ENCODE results near the gene WDR70. TPM values are rescaled to one million over a fixed set of nuclear protein-coding genes. Genes with fewer than 3 reads are reported as not detected.
"Not testable (repeated sequence)": the region's sequence is repeated elsewhere in the genome, so short reads cannot be mapped to it uniquely, and the experiment has no call there.

Gene WDR70
- total RNA-seq, 1 donor from 2014 or later = 46.3 TPM

DNA sequence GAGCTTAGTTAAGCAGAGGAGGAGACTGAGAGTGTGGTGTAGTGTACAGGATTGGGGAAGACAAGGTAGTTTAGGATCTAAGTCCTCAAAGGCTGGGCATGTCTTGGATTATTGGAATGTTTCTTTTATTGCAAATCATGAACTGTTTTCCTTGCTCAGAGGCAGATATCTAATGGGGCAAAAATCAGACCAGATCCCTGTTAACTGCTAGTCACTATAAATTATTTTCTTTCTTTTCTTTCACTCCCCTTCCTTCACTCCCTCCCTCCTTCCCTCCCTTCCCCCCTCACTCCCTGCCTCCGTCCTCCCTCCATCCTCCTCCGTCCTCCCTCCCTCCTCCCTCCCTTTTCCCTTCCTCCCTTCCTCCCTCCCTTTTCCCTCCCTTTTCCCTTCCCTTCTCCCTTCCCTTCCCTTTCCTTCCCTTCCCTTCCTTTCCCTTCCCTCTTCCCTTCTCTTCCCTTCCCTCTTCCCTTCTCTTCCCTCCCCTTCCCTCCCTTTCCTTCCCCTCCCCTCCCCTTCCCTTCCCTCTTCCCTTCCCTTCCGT, 117.9 kb downstream of the WDR70 start:
- Mint-ChIP-seq H3K4me1 (ENCODE audit: low read depth) (peaks cover 7% of the 10 kb centered on the region), H3K27me3 (ENCODE audit: insufficient read depth) (no peaks in the 10 kb centered on the region), H3K9me3 (peaks cover 5% of the 10 kb centered on the region), H3K36me3 (ENCODE audit: low read depth) (peaks cover 21% of the 10 kb centered on the region), H3K27ac (no peak overlapping the region), H3K4me3 (no peak overlapping the region)
- DNase-seq (ENCODE audit: low spot score) = no peak
- intact Hi-C loops (cut with micrococcal nuclease) = no loop called here

DNA sequence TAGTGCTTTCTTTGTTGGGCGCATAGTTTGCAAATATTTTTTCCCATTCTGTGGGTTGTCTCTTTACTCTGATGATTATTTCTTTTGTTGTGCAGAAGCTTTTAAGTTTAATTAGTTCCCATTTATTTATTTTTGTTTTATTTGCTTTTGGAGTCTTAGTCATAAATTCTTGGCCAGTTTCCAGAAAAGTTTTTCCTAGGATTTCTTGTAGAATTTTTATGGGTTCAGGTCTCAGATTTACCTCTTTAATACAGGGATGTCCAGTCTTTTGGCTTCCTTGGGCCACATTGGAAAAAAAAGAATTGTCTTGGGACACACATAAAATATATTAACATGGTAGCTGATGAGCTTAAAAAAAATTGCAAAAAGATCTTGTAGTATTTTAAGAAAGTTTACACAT, 122.0 kb downstream of the WDR70 start:
- Mint-ChIP-seq H3K9me3 (peaks cover 5% of the 10 kb centered on the region), H3K27me3 (ENCODE audit: insufficient read depth) (no peaks in the 10 kb centered on the region), H3K4me1 (ENCODE audit: low read depth) (peaks cover 6% of the 10 kb centered on the region), H3K4me3 (no peak overlapping the region), H3K36me3 (ENCODE audit: low read depth) (peaks cover 26% of the 10 kb centered on the region), H3K27ac (no peak overlapping the region)
- intact Hi-C loops (cut with micrococcal nuclease) = no loop called here
- DNase-seq (ENCODE audit: low spot score) = no peak

DNA sequence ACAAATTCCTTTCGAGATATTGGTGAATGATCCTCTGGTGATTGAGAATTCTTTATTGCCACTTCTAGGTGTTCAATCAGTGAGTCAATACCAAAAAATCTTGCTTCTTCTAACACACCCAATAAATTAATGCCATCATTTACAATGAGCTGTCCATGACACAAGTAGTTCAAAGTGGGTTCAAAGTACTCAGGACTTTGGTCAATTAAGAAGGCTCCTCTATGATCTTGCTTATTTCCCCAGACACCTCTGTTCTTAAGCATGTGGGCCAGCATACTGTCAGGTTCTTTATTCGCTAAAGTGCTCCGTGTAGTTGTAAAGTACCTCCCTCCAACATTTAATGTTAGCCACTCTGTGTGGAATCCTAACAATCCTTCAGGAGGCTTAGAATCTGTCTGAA, 127.1 kb downstream of the WDR70 start:
- H3K4me3 Mint-ChIP-seq = no peak overlapping the region
- no peaks in the 10 kb centered on the region for H3K27me3 Mint-ChIP-seq (ENCODE audit: insufficient read depth)
- intact Hi-C loops (cut with micrococcal nuclease) = no loop called here
- H3K9me3 Mint-ChIP-seq = peaks cover 5% of the 10 kb centered on the region
- DNase-seq (ENCODE audit: low spot score) = no peak
- H3K27ac Mint-ChIP-seq = no peak overlapping the region
- H3K36me3 Mint-ChIP-seq (ENCODE audit: low read depth) = peaks cover 17% of the 10 kb centered on the region
- H3K4me1 Mint-ChIP-seq (ENCODE audit: low read depth) = peaks cover 6% of the 10 kb centered on the region

DNA sequence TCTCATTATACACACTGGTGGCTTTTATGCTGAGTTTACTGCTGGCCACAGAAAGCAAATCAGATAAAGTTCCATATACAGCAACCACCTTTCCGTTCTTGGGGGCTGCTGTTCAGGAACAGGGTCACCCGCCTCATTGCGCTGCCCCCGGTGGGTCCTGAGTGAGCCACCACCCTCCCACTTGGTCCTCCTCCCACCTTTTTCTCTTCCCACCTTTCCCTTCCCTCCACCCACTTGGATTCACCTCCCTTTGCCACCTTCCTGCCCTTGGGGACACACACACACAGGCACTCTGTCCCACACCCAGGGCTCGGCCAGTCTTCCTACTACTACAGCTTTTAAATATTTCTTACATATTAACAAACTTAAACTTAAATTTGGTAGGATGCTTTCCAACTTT, 127.6 kb downstream of the WDR70 start:
- H3K27ac Mint-ChIP-seq = no peak overlapping the region
- H3K36me3 Mint-ChIP-seq (ENCODE audit: low read depth) = peaks cover 17% of the 10 kb centered on the region
- no peak for DNase-seq (ENCODE audit: low spot score)
- H3K4me1 Mint-ChIP-seq (ENCODE audit: low read depth) = peaks cover 6% of the 10 kb centered on the region
- no peak overlapping the region for H3K4me3 Mint-ChIP-seq
- H3K9me3 Mint-ChIP-seq = peaks cover 2% of the 10 kb centered on the region
- intact Hi-C loops (cut with micrococcal nuclease) = no loop called here
- H3K27me3 Mint-ChIP-seq (ENCODE audit: insufficient read depth) = no peaks in the 10 kb centered on the region

DNA sequence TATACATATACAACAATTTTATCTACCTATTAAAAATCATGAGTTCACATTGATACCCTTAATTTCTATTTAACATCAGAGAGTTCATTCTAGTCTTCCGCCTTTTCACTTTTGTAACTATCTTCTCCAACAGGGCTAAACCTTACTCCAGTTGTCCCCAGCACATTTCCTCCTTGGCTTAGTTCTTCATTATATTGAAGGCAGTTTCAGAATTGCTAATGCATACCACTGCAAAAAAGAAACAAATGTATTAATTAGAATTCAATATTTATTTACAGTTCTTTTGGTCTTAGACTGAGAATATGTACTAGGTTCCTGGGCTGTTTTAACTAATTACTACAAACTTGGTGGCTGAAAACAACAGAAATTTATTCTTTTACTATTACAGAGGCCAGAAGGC, 132.5 kb downstream of the WDR70 start:
- no peak overlapping the region for H3K4me3 Mint-ChIP-seq
- no peak for DNase-seq (ENCODE audit: low spot score)
- no peaks in the 10 kb centered on the region for H3K27me3 Mint-ChIP-seq (ENCODE audit: insufficient read depth)
- no peak overlapping the region for H3K27ac Mint-ChIP-seq
- no peaks in the 10 kb centered on the region for H3K9me3 Mint-ChIP-seq
- no peaks in the 10 kb centered on the region for H3K4me1 Mint-ChIP-seq (ENCODE audit: low read depth)
- intact Hi-C loops (cut with micrococcal nuclease) = no loop called here
- peaks cover 3% of the 10 kb centered on the region for H3K36me3 Mint-ChIP-seq (ENCODE audit: low read depth)

DNA sequence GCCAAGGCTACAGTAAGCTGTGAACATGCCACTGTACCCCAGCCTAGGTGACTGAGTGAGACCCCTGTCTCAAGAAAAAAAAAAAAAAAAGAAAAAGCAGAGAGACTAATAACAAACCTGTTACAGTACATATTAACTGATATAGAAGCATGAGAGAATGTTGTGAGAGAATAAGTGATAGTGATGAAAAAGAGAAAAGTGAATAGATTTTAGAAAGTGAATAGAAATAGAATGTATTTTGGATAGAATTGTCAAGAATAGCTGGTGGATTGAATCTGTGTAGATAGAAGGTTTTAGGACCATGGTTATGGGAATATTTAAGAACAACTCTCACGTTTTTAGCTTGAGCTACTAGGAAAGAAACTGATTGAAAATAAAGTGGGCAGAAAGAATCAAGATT, 135.8 kb downstream of the WDR70 start:
- H3K9me3 Mint-ChIP-seq = peaks cover 7% of the 10 kb centered on the region
- H3K4me1 Mint-ChIP-seq (ENCODE audit: low read depth) = no peaks in the 10 kb centered on the region
- intact Hi-C loops (cut with micrococcal nuclease) = no loop called here
- no peaks in the 10 kb centered on the region for H3K27me3 Mint-ChIP-seq (ENCODE audit: insufficient read depth)
- no peak overlapping the region for H3K4me3 Mint-ChIP-seq
- peaks cover 8% of the 10 kb centered on the region for H3K36me3 Mint-ChIP-seq (ENCODE audit: low read depth)
- DNase-seq (ENCODE audit: low spot score) = no peak
- no peak overlapping the region for H3K27ac Mint-ChIP-seq

DNA sequence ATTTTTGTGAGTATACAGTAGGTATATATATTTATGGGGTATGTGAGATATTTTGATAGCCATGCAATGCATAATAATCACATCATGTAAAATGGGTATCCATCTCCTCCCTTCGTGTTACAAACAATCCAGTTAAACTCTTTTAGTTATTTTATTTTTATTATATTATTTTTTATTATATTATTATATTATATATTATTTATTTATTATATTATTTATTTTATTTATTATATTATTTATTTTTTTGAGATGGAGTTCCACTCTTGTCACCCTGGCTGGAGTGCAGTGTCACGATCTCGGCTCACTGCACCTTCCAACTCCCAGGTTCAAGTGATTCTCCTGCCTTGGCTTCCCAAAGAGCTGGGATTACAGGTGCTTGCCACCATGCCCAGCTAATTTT, 138.6 kb downstream of the WDR70 start:
- peaks cover 7% of the 10 kb centered on the region for H3K9me3 Mint-ChIP-seq
- H3K4me1 Mint-ChIP-seq (ENCODE audit: low read depth) = no peaks in the 10 kb centered on the region
- DNase-seq (ENCODE audit: low spot score) = no peak
- peaks cover 6% of the 10 kb centered on the region for H3K36me3 Mint-ChIP-seq (ENCODE audit: low read depth)
- no peak overlapping the region for H3K27ac Mint-ChIP-seq
- intact Hi-C loops (cut with micrococcal nuclease) = no loop called here
- no peak overlapping the region for H3K4me3 Mint-ChIP-seq
- H3K27me3 Mint-ChIP-seq (ENCODE audit: insufficient read depth) = no peaks in the 10 kb centered on the region

DNA sequence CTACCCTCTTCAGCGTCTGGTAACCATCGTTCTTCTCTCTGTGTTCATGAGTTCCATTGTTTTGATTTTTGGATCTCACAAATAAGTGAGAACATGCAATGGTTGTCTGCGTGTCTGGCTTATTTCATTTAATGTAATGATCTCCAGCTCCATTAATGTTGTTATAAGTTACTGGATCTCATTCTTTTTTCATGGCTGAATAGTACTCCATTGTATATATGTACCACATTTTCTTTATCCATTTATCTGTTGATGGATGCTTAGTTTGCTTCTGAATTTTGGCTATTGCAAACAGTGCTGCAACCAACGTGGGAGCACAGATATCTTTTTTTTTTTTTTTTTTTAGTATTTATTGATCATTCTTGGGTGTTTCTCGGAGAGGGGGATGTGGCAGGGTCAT, 139.2 kb downstream of the WDR70 start:
- intact Hi-C loops (cut with micrococcal nuclease); H3K27me3 Mint-ChIP-seq (ENCODE audit: insufficient read depth); DNase-seq (ENCODE audit: low spot score); H3K27ac Mint-ChIP-seq; H3K4me1 Mint-ChIP-seq (ENCODE audit: low read depth); H3K36me3 Mint-ChIP-seq (ENCODE audit: low read depth); H3K4me3 Mint-ChIP-seq; H3K9me3 Mint-ChIP-seq: not testable (repeated sequence)

DNA sequence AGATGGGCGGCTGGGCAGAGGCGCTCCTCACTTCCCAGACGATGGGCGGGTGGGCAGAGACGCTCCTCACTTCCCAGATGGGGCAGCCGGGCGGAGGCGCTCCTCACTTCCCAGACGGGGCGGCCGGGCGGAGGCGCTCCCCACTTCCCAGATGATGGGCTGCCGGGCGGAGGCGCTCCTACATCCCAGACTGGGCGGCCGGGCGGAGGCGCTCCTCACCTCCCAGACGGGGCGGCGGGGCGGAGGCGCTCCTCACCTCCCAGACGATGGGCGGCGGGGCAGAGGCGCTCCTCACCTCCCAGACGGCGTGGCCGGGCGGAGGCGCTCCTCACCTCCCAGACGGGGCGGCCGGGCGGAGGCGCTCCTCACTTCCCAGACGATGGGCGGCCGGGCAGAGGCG, 140.2 kb downstream of the WDR70 start:
- H3K9me3 Mint-ChIP-seq = peaks cover 15% of the 10 kb centered on the region
- H3K4me3 Mint-ChIP-seq = no peak overlapping the region
- H3K36me3 Mint-ChIP-seq (ENCODE audit: low read depth) = peaks cover 6% of the 10 kb centered on the region
- H3K27ac Mint-ChIP-seq = no peak overlapping the region
- no peaks in the 10 kb centered on the region for H3K27me3 Mint-ChIP-seq (ENCODE audit: insufficient read depth)
- intact Hi-C loops (cut with micrococcal nuclease) = no loop called here
- DNase-seq (ENCODE audit: low spot score) = no peak
- no peaks in the 10 kb centered on the region for H3K4me1 Mint-ChIP-seq (ENCODE audit: low read depth)

DNA sequence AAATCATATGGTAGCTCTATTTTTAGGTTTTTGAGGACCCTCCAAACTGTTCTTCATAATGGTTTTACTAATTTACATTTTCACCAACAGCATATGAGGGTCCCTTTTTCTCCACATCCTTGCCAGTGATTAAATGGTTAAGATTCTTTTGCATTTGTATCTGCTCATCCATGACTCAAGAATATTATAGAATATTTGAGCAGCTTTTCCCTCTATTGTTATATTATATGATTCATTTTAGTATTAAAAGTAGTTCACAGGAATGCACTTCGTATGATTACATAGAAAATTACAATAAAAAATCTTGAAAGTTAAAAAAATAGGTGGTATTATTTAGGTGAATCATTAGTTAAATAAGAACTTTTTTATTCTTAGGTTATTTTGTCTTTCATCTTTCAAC, 140.7 kb downstream of the WDR70 start:
- Mint-ChIP-seq H3K9me3 (peaks cover 20% of the 10 kb centered on the region), H3K36me3 (ENCODE audit: low read depth) (peaks cover 6% of the 10 kb centered on the region), H3K4me3 (no peak overlapping the region), H3K27ac (no peak overlapping the region), H3K27me3 (ENCODE audit: insufficient read depth) (no peaks in the 10 kb centered on the region), H3K4me1 (ENCODE audit: low read depth) (no peaks in the 10 kb centered on the region)
- intact Hi-C loops (cut with micrococcal nuclease) = no loop called here
- no peak for DNase-seq (ENCODE audit: low spot score)

DNA sequence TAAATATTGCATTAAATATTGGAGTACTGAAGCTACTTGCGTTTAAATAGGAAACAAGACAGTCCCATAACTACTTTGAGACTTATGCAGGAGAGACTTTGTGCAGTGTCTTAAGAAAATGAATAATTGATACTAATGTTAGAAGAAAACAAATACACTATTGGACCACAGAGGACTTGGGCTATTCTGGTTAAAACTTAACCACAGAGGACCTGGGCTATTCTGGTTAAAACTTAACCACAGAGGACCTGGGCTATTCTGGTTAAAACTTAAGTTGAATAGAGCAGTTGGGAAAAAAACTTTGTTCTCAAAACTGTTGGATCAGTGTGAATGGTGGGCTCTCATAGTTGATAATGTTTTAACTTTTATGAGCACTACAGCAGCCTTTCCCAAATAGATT, 141.7 kb downstream of the WDR70 start:
- Mint-ChIP-seq H3K4me1 (ENCODE audit: low read depth) (no peaks in the 10 kb centered on the region), H3K36me3 (ENCODE audit: low read depth) (peaks cover 6% of the 10 kb centered on the region), H3K9me3 (peaks cover 30% of the 10 kb centered on the region), H3K4me3 (no peak overlapping the region), H3K27me3 (ENCODE audit: insufficient read depth) (no peaks in the 10 kb centered on the region), H3K27ac (no peak overlapping the region)
- intact Hi-C loops (cut with micrococcal nuclease) = no loop called here
- no peak for DNase-seq (ENCODE audit: low spot score)

DNA sequence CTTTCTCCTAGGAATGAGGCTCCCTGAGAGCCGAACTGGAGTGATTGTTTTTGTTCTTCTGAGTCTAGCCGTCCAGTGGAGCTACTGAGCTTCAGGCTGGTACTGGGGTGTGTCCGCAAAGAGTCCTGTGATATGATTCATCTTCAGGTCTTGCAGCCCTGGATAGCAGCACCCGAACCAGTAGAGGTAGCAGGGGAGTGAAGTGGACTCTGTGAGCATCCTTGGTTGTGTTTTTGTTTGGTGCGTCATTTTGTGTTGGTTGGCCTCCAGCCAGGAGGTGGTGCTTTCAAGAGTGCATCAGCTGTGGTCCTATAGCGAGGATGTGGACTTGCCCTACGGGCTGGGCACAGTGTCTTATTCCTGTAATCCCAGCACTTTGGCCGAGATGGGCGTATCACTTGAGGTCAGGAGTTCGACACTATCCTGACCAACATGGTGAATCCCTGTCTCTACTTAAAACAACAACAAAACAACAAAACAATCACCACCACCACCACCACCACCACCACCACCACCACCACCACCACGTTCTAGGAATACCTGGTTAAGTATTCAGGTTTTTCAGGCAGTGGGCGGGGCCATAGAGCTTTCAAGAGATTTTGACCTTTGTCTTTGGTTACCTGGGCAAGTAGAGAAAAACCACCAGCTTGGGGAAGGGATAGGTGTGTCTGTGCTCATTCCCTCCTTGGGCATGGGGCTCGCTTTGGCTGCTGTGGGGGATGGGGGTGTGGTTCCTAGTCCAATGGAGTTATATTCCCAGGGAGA, 154.0 kb downstream of the WDR70 start:
- intact Hi-C loops (cut with micrococcal nuclease) = no loop called here
- H3K36me3 Mint-ChIP-seq (ENCODE audit: low read depth) = peaks cover 10% of the 10 kb centered on the region
- DNase-seq (ENCODE audit: low spot score) = no peak
- peaks cover 14% of the 10 kb centered on the region for H3K9me3 Mint-ChIP-seq
- no peaks in the 10 kb centered on the region for H3K4me1 Mint-ChIP-seq (ENCODE audit: low read depth)
- no peak overlapping the region for H3K27ac Mint-ChIP-seq
- no peaks in the 10 kb centered on the region for H3K27me3 Mint-ChIP-seq (ENCODE audit: insufficient read depth)
- H3K4me3 Mint-ChIP-seq = no peak overlapping the region

DNA sequence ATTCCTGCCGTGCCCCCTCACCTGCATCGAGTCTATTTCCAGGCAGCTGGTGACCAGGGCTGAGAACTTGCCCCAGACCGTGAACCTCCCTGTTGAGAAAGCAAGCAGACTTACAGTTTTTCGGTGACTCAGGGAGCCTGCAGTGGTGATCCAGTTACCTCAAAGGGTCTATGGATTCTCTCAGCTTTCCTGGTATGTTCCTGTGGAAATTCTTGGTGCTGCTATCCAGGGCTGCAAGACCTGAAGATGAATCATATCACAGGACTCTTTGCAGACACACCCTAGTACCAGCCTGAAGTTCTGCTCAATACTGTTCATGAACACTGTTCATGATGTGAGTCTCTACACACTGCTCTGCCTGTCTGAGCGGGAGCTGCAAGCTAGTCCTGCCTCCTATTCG, 154.7 kb downstream of the WDR70 start:
- no peak overlapping the region for H3K27ac Mint-ChIP-seq
- H3K36me3 Mint-ChIP-seq (ENCODE audit: low read depth) = peaks cover 11% of the 10 kb centered on the region
- no peak for DNase-seq (ENCODE audit: low spot score)
- no peak overlapping the region for H3K4me3 Mint-ChIP-seq
- intact Hi-C loops (cut with micrococcal nuclease) = no loop called here
- no peaks in the 10 kb centered on the region for H3K27me3 Mint-ChIP-seq (ENCODE audit: insufficient read depth)
- no peaks in the 10 kb centered on the region for H3K4me1 Mint-ChIP-seq (ENCODE audit: low read depth)
- peaks cover 14% of the 10 kb centered on the region for H3K9me3 Mint-ChIP-seq

DNA sequence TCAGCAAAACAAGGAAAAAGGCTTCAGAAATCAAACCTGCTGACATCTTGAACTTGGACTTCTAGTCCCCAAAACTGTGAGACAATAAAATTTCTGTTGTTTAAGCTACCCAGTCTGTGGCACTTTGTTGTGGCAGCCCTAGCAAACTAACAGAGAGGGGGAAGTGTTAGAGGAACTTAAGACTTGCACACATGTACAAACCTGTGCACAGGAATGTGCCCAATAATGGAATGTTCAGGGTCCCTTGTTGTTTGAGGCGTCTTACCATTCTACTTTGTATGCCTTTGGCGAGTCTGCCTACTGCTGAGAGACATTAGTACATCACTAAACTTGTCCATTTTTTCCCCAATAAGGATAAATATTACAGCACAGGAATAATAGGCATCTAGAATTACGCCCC, 160.3 kb downstream of the WDR70 start:
- no peak for DNase-seq (ENCODE audit: low spot score)
- H3K36me3 Mint-ChIP-seq (ENCODE audit: low read depth) = peaks cover 5% of the 10 kb centered on the region
- no peaks in the 10 kb centered on the region for H3K27me3 Mint-ChIP-seq (ENCODE audit: insufficient read depth)
- no peaks in the 10 kb centered on the region for H3K9me3 Mint-ChIP-seq
- H3K27ac Mint-ChIP-seq = no peak overlapping the region
- no peak overlapping the region for H3K4me3 Mint-ChIP-seq
- intact Hi-C loops (cut with micrococcal nuclease) = no loop called here
- no peaks in the 10 kb centered on the region for H3K4me1 Mint-ChIP-seq (ENCODE audit: low read depth)

All from activated T-helper 1 cell treated with anti-CD3 and anti-CD28 coated beads, Interleukin-12 subunit alpha, Interleukin-12 subunit beta, Interleukin-2, Interleukin-4 antibody, amounts not matched to agents 30 ng/mL and 10 ng/mL and 1 ng/mL, durations not matched to agents 14 hours and 24 hours and 36 hours (primary cell).